Common myeloid progenitor, CD34-positive (primary cell): ENCODE results near the gene SGMS1.

Experiments
- CTCF ChIA-PET: fragments of 350-600 bp; sonication (Branson Sonifier 250); formaldehyde crosslinking; loops from one replicate; lab custom pipeline; 2021; ENCODE audit warnings: antibody characterized with exemption; lab: Charles Lee
- POLR2A ChIA-PET: fragments of 350-600 bp; sonication (Branson Sonifier 250); formaldehyde crosslinking; loops from one replicate; lab custom pipeline; 2021; ENCODE audit warnings: antibody characterized with exemption; lab: Charles Lee
- DNase-seq, 3 donors: peaks; one replicate each; pipeline versions ENCODE4 v3.0.0 to v3.0.0-alpha.2; 2013
- H3K27ac ChIP-seq, 2 experiments: 1 replicate in 1 of 2; 2 replicates in 1 of 2; pipeline ENCODE4 v1.7.0; 2013; ENCODE audit warnings: inconsistent platforms in 2 of 2, low read length in 2 of 2, mild to moderate bottlenecking in 2 of 2, low read depth in 1 of 2, moderate library complexity in 1 of 2; ENCODE audit not compliant: severe bottlenecking in 2 of 2, insufficient read depth in 1 of 2, poor library complexity in 1 of 2
- H3K27me3 ChIP-seq, 5 experiments: replicated peaks in 2 of 5; 1 replicate in 3 of 5; 2 replicates in 2 of 5; pipeline versions ENCODE4 v1.6.1 to v1.7.0; 2013; ENCODE audit warnings: low read length in 4 of 5, mild to moderate bottlenecking in 2 of 5, moderate library complexity in 2 of 5, inconsistent platforms in 1 of 5; ENCODE audit not compliant: insufficient read depth in 5 of 5, control insufficient read depth in 4 of 5
- H3K36me3 ChIP-seq, 4 experiments: 1 replicate in 2 of 4; 2 replicates in 2 of 4; pipeline versions ENCODE4 v1.6.1 to v1.7.0; 2013; ENCODE audit warnings: low read length in 3 of 4, control low read depth in 1 of 4, mild to moderate bottlenecking in 1 of 4; ENCODE audit not compliant: control insufficient read depth in 4 of 4, insufficient read depth in 4 of 4
- H3K4me1 ChIP-seq, 4 experiments: 1 replicate in 3 of 4; 2 replicates in 1 of 4; pipeline versions ENCODE4 v1.6.1 to v1.7.1; 2013; ENCODE audit warnings: low read length in 3 of 4, mild to moderate bottlenecking in 3 of 4, control low read depth in 1 of 4, inconsistent platforms in 1 of 4, moderate library complexity in 1 of 4; ENCODE audit not compliant: control insufficient read depth in 4 of 4, insufficient read depth in 4 of 4; ENCODE audit errors: control extremely low read depth in 1 of 4
- H3K4me3 ChIP-seq, 7 experiments: 1 replicate in 4 of 7; 2 replicates in 3 of 7; pipeline versions ENCODE4 v1.5.1 to v1.7.0; 2013; ENCODE audit warnings: mild to moderate bottlenecking in 7 of 7, low read length in 6 of 7, moderate library complexity in 6 of 7, inconsistent platforms in 2 of 7, low read depth in 2 of 7, control low read depth in 1 of 7; ENCODE audit not compliant: insufficient read depth in 4 of 7, control insufficient read depth in 1 of 7; ENCODE audit errors: extremely low read depth in 1 of 7
- H3K9me3 ChIP-seq, 5 experiments: 1 replicate in 4 of 5; 2 replicates in 1 of 5; pipeline versions ENCODE4 v1.6.1 to v1.7.1; 2013; ENCODE audit warnings: low read length in 4 of 5, mild to moderate bottlenecking in 2 of 5, inconsistent platforms in 1 of 5, low read depth in 1 of 5, moderate library complexity in 1 of 5; ENCODE audit not compliant: control insufficient read depth in 4 of 5, insufficient read depth in 2 of 5; ENCODE audit errors: control extremely low read depth in 1 of 5
- WGBS: methylation state at CpG from one replicate; pipeline ENCODE4 v1.1.5; 2013; ENCODE audit not compliant: insufficient coverage; 5-methylcytosine and 5-hydroxymethylcytosine counted together

SGMS1 gene

DNA sequence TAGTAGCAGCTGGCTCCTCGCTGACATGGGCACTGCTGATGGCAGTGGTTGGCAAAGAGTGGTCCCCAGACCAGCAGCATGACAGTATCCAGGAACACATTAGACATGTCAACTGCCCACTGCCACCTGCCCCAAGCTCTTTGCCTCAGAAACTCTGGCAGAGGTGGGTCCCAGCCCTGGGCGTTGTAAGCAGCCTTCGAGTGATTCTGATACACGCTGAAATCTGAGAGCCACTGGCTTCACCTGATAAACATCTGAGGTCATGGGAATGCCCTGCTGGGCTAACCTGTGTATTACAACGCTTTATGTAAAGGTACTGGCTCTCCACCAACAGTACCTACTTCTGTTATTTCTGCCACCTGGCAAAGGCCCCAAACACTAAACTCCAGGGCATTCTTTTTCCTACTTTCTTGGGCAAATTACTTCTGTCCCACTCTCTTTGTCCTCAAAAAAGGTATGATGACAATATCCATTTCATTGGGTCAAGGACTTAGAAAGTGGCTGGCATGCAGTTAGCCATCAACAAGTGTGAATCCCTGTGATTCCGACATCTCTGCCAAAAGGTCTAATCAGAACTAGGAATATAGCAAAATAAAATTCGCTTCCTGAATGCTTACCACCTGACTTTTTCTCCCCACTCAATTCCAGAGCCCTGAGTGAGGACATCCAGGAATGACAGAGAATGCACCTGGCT, 9.2 kb downstream of the SGMS1 start:
- Histone ChIP-seq H3K4me1 (peaks cover 0 to 4% (median 1%) of the 10 kb centered on the region in 4 experiments), H3K9me3 (no peaks in the 10 kb centered on the region), H3K4me3 (no peak overlapping the region), H3K27me3 (no peaks in the 10 kb centered on the region), H3K27ac (no peak overlapping the region), H3K36me3 (peaks cover 0 to 4% (median 0%) of the 10 kb centered on the region in 4 experiments)
- WGBS: 96% methylated on average over 7 of the region's 7 CpGs
- CTCF ChIA-PET: interaction anchor here (1.4 to 2.5 kb wide), 3 partner anchors 10 to 56 kb away, joined by 4 to 15 read pairs (median 4); no protein-coding TSS in a partner anchor
- peak; percentile 31 to 65 (median 60) for DNase-seq
- POLR2A ChIA-PET: no interaction called here

DNA sequence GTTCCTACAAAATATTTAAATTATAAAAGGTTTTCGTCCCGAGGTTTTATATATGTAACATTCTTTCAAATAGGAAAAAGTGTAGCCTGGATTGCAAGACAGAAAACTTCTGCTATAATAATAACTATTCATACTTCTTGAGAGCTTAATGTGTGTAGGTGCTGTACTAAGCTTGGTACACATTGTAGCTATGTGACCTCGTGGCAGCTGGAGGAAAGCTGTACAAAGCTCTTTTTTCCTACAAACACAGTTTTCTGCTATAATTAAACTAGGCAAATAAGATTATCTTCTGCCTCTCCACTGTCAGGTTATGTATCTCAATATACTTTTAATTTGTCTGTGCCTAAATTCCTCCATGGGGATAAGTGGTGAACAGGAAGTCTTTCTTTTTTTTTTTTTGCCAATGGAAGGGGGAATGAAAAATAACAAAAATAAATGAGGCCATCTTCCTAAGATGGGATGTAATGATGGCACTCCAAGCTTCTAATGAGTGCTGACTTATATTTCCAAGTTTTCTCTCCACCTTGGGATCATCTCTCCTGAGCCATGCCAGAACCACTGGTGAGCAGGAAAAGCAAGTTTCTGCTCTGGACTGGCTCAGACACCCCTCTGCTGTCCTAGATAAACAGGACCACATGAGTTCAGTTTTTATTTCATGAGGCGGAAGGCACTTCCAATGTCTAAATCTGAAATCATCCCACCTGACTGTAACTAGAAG, 9.9 kb downstream of the SGMS1 start:
- POLR2A ChIA-PET: no interaction called here
- WGBS: 100% methylated on average over 1 of the region's 4 CpGs

DNA sequence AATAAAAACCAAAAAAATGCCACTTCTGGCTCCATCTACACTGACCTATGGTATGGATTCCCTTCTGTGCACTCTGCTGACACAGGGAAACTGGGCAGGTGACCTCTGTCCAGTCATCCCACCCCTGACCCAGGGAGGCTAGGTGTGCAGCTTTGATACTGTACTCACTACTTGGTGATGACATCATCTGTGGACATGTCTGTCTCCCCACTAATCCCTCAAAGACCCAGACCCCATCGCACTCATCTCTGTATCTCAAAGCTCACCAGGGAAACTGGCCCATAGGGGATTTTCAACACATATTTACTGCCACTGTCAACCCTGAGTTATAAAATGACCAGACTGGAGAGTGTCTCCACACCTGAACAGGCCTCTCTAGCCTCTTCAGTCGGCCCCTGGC, 10.6 kb downstream of the SGMS1 start:
- Histone ChIP-seq H3K4me1 (peaks cover 0 to 4% (median under 1%) of the 10 kb centered on the region in 4 experiments), H3K27me3 (no peaks in the 10 kb centered on the region), H3K9me3 (no peaks in the 10 kb centered on the region), H3K36me3 (peaks cover 0 to 4% (median 0%) of the 10 kb centered on the region in 4 experiments), H3K27ac (no peak overlapping the region), H3K4me3 (no peak overlapping the region)
- ChIA-PET CTCF (interaction anchor here (1.4 to 2.5 kb wide), 3 partner anchors 9 to 54 kb away, joined by 4 to 15 read pairs (median 4); no protein-coding TSS in a partner anchor), POLR2A (no interaction called here)
- DNase-seq: no peak
- 94% methylated on average over 2 of the region's 2 CpGs for WGBS

More for the DNA sequence above, 9.9 kb downstream of the SGMS1 start:
- Histone ChIP-seq H3K4me1 (peaks cover 0 to 4% (median under 1%) of the 10 kb centered on the region in 4 experiments), H3K9me3 (no peaks in the 10 kb centered on the region), H3K27ac (no peak overlapping the region), H3K36me3 (peaks cover 0 to 4% (median 0%) of the 10 kb centered on the region in 4 experiments), H3K4me3 (no peak overlapping the region), H3K27me3 (no peaks in the 10 kb centered on the region)
- CTCF ChIA-PET: interaction anchor here (1.4 to 2.5 kb wide), 3 partner anchors 9 to 55 kb away, joined by 4 to 15 read pairs (median 4); no protein-coding TSS in a partner anchor
- no peak for DNase-seq

DNA sequence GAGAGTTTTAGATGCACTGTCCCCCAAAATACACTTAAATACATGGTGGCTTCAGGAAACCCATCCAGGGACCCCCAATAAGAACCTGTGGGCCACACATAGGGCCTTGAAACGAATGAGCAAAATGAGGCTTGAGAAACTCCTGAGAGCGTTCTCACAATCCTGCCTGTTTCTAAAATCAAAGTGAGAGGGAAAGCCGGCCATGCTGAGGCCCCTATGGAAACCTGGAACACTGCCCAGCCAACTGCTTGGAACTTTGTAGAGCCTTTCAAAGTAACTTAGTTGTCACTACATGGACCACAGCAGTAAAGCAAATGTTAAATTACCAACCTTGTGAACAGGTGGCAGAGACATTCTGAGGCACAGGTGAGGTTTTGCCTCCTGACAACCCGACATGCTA, 13.4 kb downstream of the SGMS1 start:
- DNase-seq: no peak
- CTCF ChIA-PET: no interaction called here
- peaks cover 0 to 8% (median 5%) of the 10 kb centered on the region in 4 experiments for H3K4me1 ChIP-seq
- POLR2A ChIA-PET: no interaction called here
- H3K9me3 ChIP-seq: no peaks in the 10 kb centered on the region
- 96% methylated on average over 4 of the region's 4 CpGs for WGBS
- no peaks in the 10 kb centered on the region for H3K27me3 ChIP-seq
- H3K4me3 ChIP-seq: no peak overlapping the region
- H3K36me3 ChIP-seq: peaks cover 0 to 4% (median 0%) of the 10 kb centered on the region in 4 experiments
- no peak overlapping the region for H3K27ac ChIP-seq

DNA sequence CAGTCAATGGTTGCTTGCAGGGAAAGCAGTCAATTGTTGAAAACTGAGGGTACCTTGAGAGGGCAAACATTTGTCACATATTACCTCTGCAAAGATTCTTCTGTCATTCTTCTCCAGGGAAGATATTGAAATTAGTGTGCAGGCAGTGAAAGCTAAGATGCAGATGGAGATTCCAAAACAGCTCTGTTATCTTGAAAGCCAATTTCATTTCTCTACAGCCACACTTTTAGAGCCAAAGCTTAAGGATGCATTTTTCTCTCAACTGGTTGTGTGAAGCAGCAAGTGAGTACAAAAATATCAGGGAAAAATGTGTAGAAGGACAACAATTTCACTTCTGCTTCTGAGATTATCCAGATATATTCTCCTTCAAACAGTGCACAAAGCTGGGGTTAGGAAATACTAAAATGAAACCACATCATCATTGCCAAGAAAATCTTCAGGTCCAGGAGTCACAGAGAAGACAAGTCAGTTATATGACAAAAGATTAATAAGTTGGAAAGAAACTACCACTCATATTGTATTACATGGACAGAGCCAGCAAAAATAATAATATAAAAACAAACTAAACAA, 16.3 kb downstream of the SGMS1 start:
- Histone ChIP-seq H3K4me3 (no peak overlapping the region), H3K27me3 (no peaks in the 10 kb centered on the region), H3K9me3 (no peaks in the 10 kb centered on the region), H3K36me3 (peaks cover 0 to 4% (median 0%) of the 10 kb centered on the region in 4 experiments), H3K27ac (no peak overlapping the region), H3K4me1 (peaks cover 11 to 34% (median 22%) of the 10 kb centered on the region in 4 experiments)
- no peak for DNase-seq
- POLR2A ChIA-PET: no interaction called here
- CTCF ChIA-PET: interaction anchor here (1.3 to 1.4 kb wide), 2 partner anchors 13 to 15 kb away, joined by 3 read pairs; no protein-coding TSS in a partner anchor

DNA sequence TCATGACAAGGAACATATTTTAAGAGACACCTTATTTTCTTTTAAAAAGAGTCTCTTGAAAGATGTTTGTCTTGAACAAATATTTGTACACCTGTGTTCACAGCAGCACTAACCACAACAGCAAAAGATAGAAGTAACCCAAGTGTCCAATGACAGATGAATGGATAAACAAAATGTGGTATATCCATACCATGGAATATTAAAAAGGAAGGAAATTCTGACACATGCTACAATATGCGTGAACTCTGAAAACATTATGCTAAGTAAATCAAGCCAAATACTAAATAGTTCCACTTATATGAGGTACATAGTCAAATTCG, 17.8 kb downstream of the SGMS1 start:
- Histone ChIP-seq H3K27me3 (no peaks in the 10 kb centered on the region), H3K9me3 (no peaks in the 10 kb centered on the region), H3K4me1 (peaks cover 11 to 35% (median 22%) of the 10 kb centered on the region in 4 experiments), H3K4me3 (no peak overlapping the region), H3K36me3 (peaks cover 0 to 4% (median 0%) of the 10 kb centered on the region in 4 experiments), H3K27ac (no peak overlapping the region)
- no CpG with 5 or more reads among the region's 2 CpGs for WGBS
- ChIA-PET CTCF (interaction anchor here (1.2 to 3.9 kb wide), 3 partner anchors 7 to 45 kb away, joined by 4 to 15 read pairs (median 8); no protein-coding TSS in a partner anchor), POLR2A (no interaction called here)
- no peak for DNase-seq
